GM18858 (cell line): Measurements from ENCODE around the gene COLGALT1.

ENCODE experiments used
- ATAC-seq: cut with Tn5 transposase; IDR thresholded peaks from one replicate; pipeline ENCODE4 v1.9.1; 2021; ENCODE audit not compliant: unreplicated experiment

Gene COLGALT1

GRCh38 chr19:17618936-17619335 lies 63.5 kb downstream of the COLGALT1 start:
- no peak for ATAC-seq

GRCh38 chr19:17620696-17621095 lies 65.2 kb downstream of the COLGALT1 start:
- ATAC-seq: no peak

GRCh38 chr19:17623224-17623935 lies 67.9 kb downstream of the COLGALT1 start:
- ATAC-seq: no peak

- no peak for ATAC-seq
These were observed 69.0 kb downstream of the COLGALT1 start for GRCh38 chr19:17624314-17624991.

GRCh38 chr19:17625043-17625442 lies 69.6 kb downstream of the COLGALT1 start:
- ATAC-seq: no peak

- no peak for ATAC-seq
These were observed 70.5 kb downstream of the COLGALT1 start for GRCh38 chr19:17625980-17626379.

- no peak for ATAC-seq
These were observed 71.1 kb downstream of the COLGALT1 start for GRCh38 chr19:17626456-17627015.

- no peak for ATAC-seq
These were observed 71.7 kb downstream of the COLGALT1 start for GRCh38 chr19:17627161-17627560.

GRCh38 chr19:17627921-17628320 lies 72.5 kb downstream of the COLGALT1 start:
- ATAC-seq: no peak

- ATAC-seq: no peak
These were observed 74.3 kb downstream of the COLGALT1 start for GRCh38 chr19:17629760-17630159.

GRCh38 chr19:17632577-17632976 lies 77.1 kb downstream of the COLGALT1 start:
- no peak for ATAC-seq
